GM19397 (cell line): ENCODE measurements around the gene UBQLN1.

ENCODE experiments used
- ATAC-seq: cut with Tn5 transposase; IDR thresholded peaks from one replicate; pipeline ENCODE4 v1.9.1; 2021; ENCODE audit warnings: mild to moderate bottlenecking, moderate library complexity; ENCODE audit not compliant: unreplicated experiment

The UBQLN1 gene

GRCh38 chr9:83691492-83691891, 16.3 kb downstream of the UBQLN1 start:
- ATAC-seq = no peak

GRCh38 chr9:83688921-83689320, 18.8 kb downstream of the UBQLN1 start:
- ATAC-seq = no peak

DNA sequence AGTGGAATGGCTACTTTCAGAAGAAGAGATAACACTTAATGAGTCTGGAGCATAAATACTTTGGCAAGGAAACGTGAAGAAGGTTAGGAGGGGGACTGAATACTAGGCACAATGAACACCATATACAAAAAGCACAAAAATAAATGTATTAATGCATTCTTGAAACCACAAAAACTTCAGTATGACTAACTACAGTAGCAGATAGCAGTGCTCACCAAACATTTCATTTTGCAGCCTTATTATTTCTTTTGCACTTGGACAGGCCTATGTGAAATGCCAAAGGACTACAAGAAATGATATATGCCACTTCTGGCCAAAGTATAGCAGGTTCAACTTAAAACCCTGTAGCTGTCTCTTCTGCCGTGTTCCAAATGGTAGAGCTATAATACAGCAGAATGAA, 26.3 kb downstream of the UBQLN1 start:
- no peak for ATAC-seq

- ATAC-seq = no peak
These were observed 27.5 kb downstream of the UBQLN1 start for GRCh38 chr9:83680233-83680632.

- ATAC-seq = no peak
These were observed 30.2 kb downstream of the UBQLN1 start for GRCh38 chr9:83677596-83677995.

GRCh38 chr9:83675466-83675865, 32.3 kb downstream of the UBQLN1 start:
- no peak for ATAC-seq

- ATAC-seq = no peak
These were observed 36.3 kb downstream of the UBQLN1 start for GRCh38 chr9:83671451-83671850.

GRCh38 chr9:83670381-83670780, 37.4 kb downstream of the UBQLN1 start:
- no peak for ATAC-seq

DNA sequence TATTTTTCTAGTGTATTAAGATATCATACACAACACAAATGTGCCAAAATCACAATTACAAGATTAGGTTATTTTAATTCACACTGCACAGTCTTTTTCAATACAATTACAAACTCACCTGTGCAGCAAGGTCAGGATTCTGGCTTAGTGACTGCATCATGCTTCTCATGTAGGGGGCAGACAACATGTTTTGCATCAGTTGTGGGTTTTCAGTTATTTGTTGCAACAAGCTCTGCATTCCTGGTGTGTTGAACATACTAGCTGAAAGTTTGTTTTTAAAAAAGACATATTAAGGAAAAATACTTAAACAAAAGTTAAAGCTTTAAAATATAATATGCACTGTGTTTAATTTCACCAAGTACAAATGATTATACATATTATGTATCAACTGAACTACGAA, 38.7 kb downstream of the UBQLN1 start:
- no peak for ATAC-seq

DNA sequence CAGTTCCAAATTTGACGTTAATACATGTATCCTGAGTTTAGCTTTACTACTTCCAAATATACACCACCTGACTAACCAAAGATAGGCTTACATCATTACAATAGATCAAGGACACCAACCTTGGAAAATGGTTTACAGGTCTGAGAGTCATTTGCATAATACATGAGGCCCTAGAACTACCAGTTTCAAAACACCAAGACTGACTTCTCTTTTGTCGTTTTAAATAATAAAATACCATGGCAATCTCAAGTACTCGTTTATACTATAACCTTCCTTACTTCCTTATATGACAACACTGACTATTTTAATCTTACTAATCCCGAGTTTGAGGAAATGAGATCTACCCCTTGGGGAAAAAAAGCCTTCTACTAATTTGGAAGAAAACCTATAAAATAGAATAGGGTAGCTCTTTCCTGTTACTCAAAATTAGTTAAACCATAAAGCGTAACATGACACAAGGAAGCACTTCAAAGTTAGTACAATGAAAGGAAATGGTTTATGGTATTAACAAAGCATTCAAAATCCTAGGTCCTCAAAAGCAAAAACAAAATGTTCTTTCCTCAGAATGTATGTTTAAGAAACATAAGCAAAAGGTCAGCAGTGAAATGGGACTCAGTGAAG, 42.1 kb downstream of the UBQLN1 start:
- ATAC-seq = peak; percentile 74

GRCh38 chr9:83662933-83663332, 44.8 kb downstream of the UBQLN1 start:
- no peak for ATAC-seq

GRCh38 chr9:83656952-83657351, 50.8 kb downstream of the UBQLN1 start:
- ATAC-seq = no peak

- peak; percentile 56 for ATAC-seq
These were observed 51.6 kb downstream of the UBQLN1 start for GRCh38 chr9:83656032-83656680.

DNA sequence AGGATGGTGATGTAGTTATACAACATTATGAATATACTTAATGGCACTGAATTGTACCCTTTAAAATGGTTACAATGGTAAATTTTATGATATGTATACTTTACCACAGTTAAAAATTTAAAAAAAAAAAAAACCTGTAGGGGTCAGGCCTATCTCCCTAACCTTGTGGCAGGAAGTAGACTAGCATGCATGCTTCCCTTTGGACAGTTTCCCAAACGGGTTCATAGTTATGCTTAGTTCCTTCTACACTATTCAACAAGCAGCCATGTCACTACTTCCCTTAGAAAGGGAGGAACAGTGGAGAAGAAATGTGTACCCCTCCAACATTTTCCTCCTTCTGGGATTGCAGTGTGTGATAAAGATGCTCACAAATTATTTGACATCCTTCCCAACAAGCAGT, 52.3 kb downstream of the UBQLN1 start:
- ATAC-seq = no peak

GRCh38 chr9:83652433-83652832, 55.3 kb downstream of the UBQLN1 start:
- ATAC-seq = no peak

DNA sequence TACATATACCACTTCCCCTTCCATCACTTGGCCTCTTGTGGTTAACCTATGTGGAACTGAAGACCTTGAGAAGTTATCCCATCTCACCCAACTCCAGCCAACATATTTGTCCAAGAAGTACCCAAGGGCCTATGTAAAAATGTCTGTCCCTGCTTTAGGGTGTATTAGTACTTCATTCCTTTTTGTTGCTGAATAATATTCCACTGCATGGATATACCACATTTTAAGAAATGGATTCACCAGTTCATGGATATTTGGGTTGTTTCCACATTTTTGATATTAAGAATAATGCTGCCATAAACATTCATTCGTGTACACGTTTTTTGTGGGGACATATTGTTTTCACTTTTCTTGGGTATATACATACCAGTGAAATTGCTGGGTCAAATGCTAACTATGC, 56.2 kb downstream of the UBQLN1 start:
- ATAC-seq = no peak

DNA sequence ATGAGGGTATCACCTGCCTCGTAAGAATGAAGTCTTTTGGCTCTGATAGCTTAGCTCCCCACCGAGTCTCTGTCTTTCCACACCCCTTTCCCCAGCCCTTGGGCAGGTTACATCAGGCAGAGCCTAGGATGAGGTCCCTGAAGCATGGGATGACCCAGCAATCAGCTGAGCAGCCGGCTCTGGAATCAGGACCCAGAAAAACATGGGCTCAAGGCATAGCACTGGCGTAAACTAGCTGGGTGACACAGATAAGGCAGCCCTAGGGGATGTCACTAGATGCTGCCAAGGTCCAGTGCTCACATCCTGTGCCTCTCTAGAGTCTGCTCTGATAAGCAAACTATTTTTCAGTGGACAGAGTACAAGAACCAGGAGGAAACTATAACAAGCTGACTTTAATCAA, 58.2 kb downstream of the UBQLN1 start:
- no peak for ATAC-seq

DNA sequence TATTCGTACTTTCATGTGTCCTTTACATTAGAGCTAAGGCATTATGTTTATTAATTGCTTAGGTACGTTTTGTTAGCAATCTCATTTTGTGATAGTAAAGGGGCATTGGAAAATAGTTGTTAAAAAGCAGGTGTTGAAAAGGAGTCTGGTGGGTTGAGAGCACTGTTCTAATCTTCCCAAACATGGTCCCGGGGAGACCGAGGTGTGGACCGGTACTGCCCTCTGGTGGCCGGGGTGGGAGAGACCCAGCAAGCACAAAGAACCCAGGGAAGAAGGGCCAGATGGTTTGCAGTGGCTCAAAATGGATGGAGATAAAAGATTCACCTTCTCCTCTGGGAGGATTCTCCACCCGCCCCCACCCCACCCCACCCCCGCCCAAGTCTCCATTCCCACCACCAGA, 58.7 kb downstream of the UBQLN1 start:
- peak; percentile 67 for ATAC-seq

- no peak for ATAC-seq
These were observed 61.1 kb downstream of the UBQLN1 start for GRCh38 chr9:83646500-83647239.

- no peak for ATAC-seq
These were observed 65.0 kb downstream of the UBQLN1 start for GRCh38 chr9:83642793-83643192.

- ATAC-seq = no peak
These were observed 68.5 kb downstream of the UBQLN1 start for GRCh38 chr9:83639266-83639665.

DNA sequence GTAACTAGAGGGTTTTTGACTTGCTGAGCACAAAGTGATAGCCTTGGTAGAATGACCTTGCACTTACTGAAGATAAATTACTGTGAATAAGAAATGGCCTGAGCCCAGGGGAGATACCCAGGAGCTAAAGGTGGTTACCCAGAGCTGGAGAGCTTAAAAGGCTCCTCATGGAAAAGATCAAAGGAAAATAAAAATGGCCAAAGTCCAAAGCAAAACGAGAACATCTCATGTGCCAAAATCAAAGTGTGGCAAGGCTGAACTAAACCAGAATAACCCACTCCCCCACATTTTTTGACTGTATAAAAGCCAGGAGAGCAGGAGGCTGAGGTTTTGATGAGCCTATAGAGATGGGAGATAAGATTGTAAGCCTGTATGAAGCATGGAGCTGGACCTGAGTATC, 70.4 kb downstream of the UBQLN1 start:
- ATAC-seq = no peak
